ENCODE measurements around the gene MS4A15.

MS4A15 gene

DNA sequence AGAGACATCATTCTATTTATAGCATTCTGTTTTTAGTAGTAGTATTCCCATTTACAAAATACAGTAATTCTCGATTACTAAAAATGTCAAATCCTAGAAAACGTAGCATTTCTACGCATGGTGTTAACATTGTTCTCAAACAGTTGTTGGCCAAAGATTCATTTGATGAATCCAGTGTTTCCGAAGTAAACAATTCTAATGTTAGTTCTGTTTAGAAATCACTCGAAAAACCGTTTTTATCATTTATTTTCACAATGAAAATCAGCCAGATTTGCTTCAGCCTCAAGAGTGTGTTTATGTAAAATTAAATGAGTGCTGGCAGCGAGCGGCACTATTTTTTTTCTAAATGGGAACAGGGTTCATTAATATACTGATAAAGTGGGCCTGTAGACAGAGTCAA, 25.1 kb upstream of the MS4A15 start:
- DNase-seq (ENCODE audit: insufficient read length), result no peak
- TF ChIP-seq TAF1 (IDR thresholded peaks at IDR 0.05; ENCODE audit: borderline replicate concordance, low read depth, low read length) (no peak), POLR2AphosphoS5 (IDR thresholded peaks at IDR 0.05; ENCODE audit: low read depth, low read length) (no peak), POLR2A (IDR thresholded peaks at IDR 0.05; ENCODE audit: low read depth, low read length) (no peak)
- FAIRE-seq, result no peak

- no peak for TF ChIP-seq POLR2AphosphoS5 (IDR thresholded peaks at IDR 0.05; ENCODE audit: low read depth, low read length)
- no peak for TF ChIP-seq TAF1 (IDR thresholded peaks at IDR 0.05; ENCODE audit: borderline replicate concordance, low read depth, low read length)
- TF ChIP-seq POLR2A (IDR thresholded peaks at IDR 0.05; ENCODE audit: low read depth, low read length), result no peak
- FAIRE-seq (no peak), DNase-seq (ENCODE audit: insufficient read length) (no peak)
Measured at GRCh38 chr11:60734279-60734678, 22.4 kb upstream of the MS4A15 start.

GRCh38 chr11:60739114-60739513, 17.6 kb upstream of the MS4A15 start:
- no peak for TF ChIP-seq POLR2A (IDR thresholded peaks at IDR 0.05; ENCODE audit: low read depth, low read length)
- no peak for TF ChIP-seq TAF1 (IDR thresholded peaks at IDR 0.05; ENCODE audit: borderline replicate concordance, low read depth, low read length)
- TF ChIP-seq POLR2AphosphoS5 (IDR thresholded peaks at IDR 0.05; ENCODE audit: low read depth, low read length), result no peak
- FAIRE-seq (no peak), DNase-seq (ENCODE audit: insufficient read length) (no peak)

GRCh38 chr11:60740573-60740972, 16.1 kb upstream of the MS4A15 start:
- TF ChIP-seq POLR2AphosphoS5 (IDR thresholded peaks at IDR 0.05; ENCODE audit: low read depth, low read length) (no peak), TAF1 (IDR thresholded peaks at IDR 0.05; ENCODE audit: borderline replicate concordance, low read depth, low read length) (no peak), POLR2A (IDR thresholded peaks at IDR 0.05; ENCODE audit: low read depth, low read length) (no peak)
- no peak for FAIRE-seq
- no peak for DNase-seq (ENCODE audit: insufficient read length)

DNA sequence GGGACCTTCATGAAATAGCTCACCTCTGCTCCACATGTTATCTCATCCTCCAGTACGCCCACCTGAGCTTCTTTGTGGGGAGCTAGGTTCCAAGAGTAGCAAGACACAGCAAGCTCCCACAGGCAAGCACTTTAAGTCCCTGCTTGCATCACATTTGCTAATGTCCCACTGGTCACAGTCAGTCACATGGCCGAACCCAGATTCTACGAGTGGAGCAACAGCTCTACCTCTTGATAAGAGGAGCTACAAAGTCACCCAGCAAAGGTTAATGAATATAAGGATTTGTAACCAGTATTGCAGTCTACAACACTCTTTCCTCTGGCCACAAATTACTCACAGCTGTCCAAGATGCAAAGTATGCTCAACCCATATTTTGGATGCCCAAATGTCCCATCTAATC, 15.2 kb upstream of the MS4A15 start:
- FAIRE-seq (no peak), DNase-seq (ENCODE audit: insufficient read length) (no peak)
- TF ChIP-seq POLR2AphosphoS5 (IDR thresholded peaks at IDR 0.05; ENCODE audit: low read depth, low read length), result no peak
- TF ChIP-seq TAF1 (IDR thresholded peaks at IDR 0.05; ENCODE audit: borderline replicate concordance, low read depth, low read length), result no peak
- no peak for TF ChIP-seq POLR2A (IDR thresholded peaks at IDR 0.05; ENCODE audit: low read depth, low read length)

GRCh38 chr11:60743058-60743457, 13.6 kb upstream of the MS4A15 start:
- DNase-seq (ENCODE audit: insufficient read length) (no peak), FAIRE-seq (no peak)
- TF ChIP-seq POLR2A (IDR thresholded peaks at IDR 0.05; ENCODE audit: low read depth, low read length) (no peak), TAF1 (IDR thresholded peaks at IDR 0.05; ENCODE audit: borderline replicate concordance, low read depth, low read length) (no peak), POLR2AphosphoS5 (IDR thresholded peaks at IDR 0.05; ENCODE audit: low read depth, low read length) (no peak)

- DNase-seq (ENCODE audit: insufficient read length) (no peak), FAIRE-seq (no peak)
- no peak for TF ChIP-seq POLR2A (IDR thresholded peaks at IDR 0.05; ENCODE audit: low read depth, low read length)
- no peak for TF ChIP-seq POLR2AphosphoS5 (IDR thresholded peaks at IDR 0.05; ENCODE audit: low read depth, low read length)
- TF ChIP-seq TAF1 (IDR thresholded peaks at IDR 0.05; ENCODE audit: borderline replicate concordance, low read depth, low read length), result no peak
Measured at GRCh38 chr11:60744114-60744513, 12.6 kb upstream of the MS4A15 start.

DNA sequence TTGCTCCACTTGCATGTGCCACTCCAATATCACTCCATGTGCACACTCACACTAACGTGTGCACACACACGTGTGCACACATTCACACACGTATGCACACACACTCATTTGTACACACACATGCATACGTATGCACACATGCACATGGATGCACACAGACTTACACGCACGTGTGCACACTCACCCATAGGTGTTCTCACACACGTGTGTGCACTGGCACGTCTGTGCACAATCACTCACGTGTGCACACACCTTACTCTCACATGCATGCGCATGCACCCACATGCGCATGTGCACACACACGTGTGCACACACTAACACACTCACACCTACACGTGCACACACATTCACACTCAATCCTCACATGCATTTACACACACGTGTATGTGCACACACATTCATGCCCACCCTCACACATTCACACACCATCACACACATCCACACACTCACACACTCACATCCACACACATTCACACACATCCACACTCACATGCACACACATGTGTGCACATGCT, 9.3 kb upstream of the MS4A15 start:
- peak; percentile 92 for FAIRE-seq
- DNase-seq (ENCODE audit: insufficient read length), result no peak
- no peak for TF ChIP-seq POLR2AphosphoS5 (IDR thresholded peaks at IDR 0.05; ENCODE audit: low read depth, low read length)
- TF ChIP-seq POLR2A (IDR thresholded peaks at IDR 0.05; ENCODE audit: low read depth, low read length), result no peak
- no peak for TF ChIP-seq TAF1 (IDR thresholded peaks at IDR 0.05; ENCODE audit: borderline replicate concordance, low read depth, low read length)

GRCh38 chr11:60748225-60748624, 8.4 kb upstream of the MS4A15 start:
- no peak for TF ChIP-seq POLR2A (IDR thresholded peaks at IDR 0.05; ENCODE audit: low read depth, low read length)
- no peak for TF ChIP-seq POLR2AphosphoS5 (IDR thresholded peaks at IDR 0.05; ENCODE audit: low read depth, low read length)
- no peak for TF ChIP-seq TAF1 (IDR thresholded peaks at IDR 0.05; ENCODE audit: borderline replicate concordance, low read depth, low read length)
- no peak for DNase-seq (ENCODE audit: insufficient read length)
- no peak for FAIRE-seq

- DNase-seq (ENCODE audit: insufficient read length), result no peak
- TF ChIP-seq TAF1 (IDR thresholded peaks at IDR 0.05; ENCODE audit: borderline replicate concordance, low read depth, low read length), result no peak
- no peak for TF ChIP-seq POLR2A (IDR thresholded peaks at IDR 0.05; ENCODE audit: low read depth, low read length)
- TF ChIP-seq POLR2AphosphoS5 (IDR thresholded peaks at IDR 0.05; ENCODE audit: low read depth, low read length), result no peak
- FAIRE-seq, result no peak
Measured at GRCh38 chr11:60748821-60749220, 7.8 kb upstream of the MS4A15 start.

GRCh38 chr11:60750911-60751310, 5.8 kb upstream of the MS4A15 start:
- no peak for DNase-seq (ENCODE audit: insufficient read length)
- TF ChIP-seq POLR2AphosphoS5 (IDR thresholded peaks at IDR 0.05; ENCODE audit: low read depth, low read length) (no peak), POLR2A (IDR thresholded peaks at IDR 0.05; ENCODE audit: low read depth, low read length) (no peak), TAF1 (IDR thresholded peaks at IDR 0.05; ENCODE audit: borderline replicate concordance, low read depth, low read length) (no peak)
- no peak for FAIRE-seq

GRCh38 chr11:60753309-60753708, 3.4 kb upstream of the MS4A15 start:
- FAIRE-seq (peak; percentile 38), DNase-seq (ENCODE audit: insufficient read length) (no peak)
- TF ChIP-seq POLR2AphosphoS5 (IDR thresholded peaks at IDR 0.05; ENCODE audit: low read depth, low read length), result no peak
- TF ChIP-seq TAF1 (IDR thresholded peaks at IDR 0.05; ENCODE audit: borderline replicate concordance, low read depth, low read length), result no peak

DNA sequence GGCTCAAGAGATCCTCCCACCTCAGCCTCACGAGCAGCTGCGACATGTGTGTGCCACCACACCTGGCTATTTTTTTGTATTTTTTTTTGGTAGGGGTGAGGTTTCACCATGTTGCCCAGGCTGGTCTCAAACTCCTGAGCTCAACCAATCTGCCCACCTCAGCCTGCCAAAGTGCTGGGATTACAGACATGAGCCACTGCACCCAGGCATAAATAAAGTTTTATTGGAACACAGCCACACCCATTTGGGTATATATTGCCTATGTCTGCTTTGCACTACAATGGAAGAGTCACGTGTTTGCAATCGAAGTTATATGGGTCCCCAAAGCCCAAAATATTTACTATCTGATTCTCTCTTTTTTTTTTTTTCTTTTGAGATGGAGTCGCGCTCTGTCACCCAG, 1.8 kb upstream of the MS4A15 start:
- DNase-seq (ENCODE audit: insufficient read length) (no peak), FAIRE-seq (no peak)
- no peak for TF ChIP-seq POLR2A (IDR thresholded peaks at IDR 0.05; ENCODE audit: low read depth, low read length)
- no peak for TF ChIP-seq POLR2AphosphoS5 (IDR thresholded peaks at IDR 0.05; ENCODE audit: low read depth, low read length)
- TF ChIP-seq TAF1 (IDR thresholded peaks at IDR 0.05; ENCODE audit: borderline replicate concordance, low read depth, low read length), result no peak

All from GM12892 (cell line).